ENCODE results near the gene HAX1.

DNA sequence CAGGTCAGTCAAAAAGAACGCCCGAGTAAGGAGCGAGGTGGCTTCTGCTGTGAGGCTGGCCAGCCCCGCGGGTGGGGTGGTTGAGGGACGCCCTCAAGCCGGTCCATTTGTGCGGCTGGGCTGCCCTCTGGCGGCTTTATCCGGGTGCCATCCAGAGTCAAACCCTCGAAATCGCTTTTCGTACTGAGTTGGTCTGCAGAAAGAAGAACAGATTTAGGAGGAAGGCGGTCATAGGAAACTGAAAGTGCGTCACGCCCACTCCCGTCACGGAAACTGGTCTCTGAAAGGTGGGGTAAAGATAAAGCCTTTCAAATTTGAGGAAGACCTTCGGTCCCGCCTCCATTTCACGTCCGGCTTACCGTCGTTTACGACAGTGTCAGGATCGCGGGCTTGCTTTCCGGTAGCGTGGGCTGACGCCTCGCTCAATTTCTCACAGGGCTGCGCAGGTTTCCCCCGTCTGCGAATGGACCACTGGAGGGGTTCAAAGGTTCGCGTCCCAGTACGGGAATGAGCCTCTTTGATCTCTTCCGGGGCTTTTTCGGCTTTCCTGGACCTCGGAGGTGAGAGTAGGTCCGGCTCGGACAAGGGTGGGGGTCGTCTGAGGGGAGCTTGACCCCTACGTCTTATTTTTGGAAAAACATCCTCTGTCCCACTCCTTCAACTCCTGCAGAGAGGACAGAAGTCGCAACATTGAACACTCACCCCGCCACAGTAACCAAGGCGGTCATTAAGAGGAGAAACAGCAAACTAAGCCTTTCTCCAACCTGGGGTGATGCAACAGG, at the start of gene HAX1:
- TF ChIP-seq, protein P1, sequence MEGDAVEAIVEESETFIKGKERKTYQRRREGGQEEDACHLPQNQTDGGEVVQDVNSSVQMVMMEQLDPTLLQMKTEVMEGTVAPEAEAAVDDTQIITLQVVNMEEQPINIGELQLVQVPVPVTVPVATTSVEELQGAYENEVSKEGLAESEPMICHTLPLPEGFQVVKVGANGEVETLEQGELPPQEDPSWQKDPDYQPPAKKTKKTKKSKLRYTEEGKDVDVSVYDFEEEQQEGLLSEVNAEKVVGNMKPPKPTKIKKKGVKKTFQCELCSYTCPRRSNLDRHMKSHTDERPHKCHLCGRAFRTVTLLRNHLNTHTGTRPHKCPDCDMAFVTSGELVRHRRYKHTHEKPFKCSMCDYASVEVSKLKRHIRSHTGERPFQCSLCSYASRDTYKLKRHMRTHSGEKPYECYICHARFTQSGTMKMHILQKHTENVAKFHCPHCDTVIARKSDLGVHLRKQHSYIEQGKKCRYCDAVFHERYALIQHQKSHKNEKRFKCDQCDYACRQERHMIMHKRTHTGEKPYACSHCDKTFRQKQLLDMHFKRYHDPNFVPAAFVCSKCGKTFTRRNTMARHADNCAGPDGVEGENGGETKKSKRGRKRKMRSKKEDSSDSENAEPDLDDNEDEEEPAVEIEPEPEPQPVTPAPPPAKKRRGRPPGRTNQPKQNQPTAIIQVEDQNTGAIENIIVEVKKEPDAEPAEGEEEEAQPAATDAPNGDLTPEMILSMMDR (IDR thresholded peaks at IDR 0.05; ENCODE audit: low read length) = peak; percentile 98
- TF ChIP-seq EZH2phosphoT487 (IDR thresholded peaks at IDR 0.05; ENCODE audit: low read length) = no peak

All from MM.1S (cell line).